Thoracic aorta (tissue), 2 donors: ENCODE measurements around the gene FDXR. TPM values are rescaled to one million over a fixed set of nuclear protein-coding genes. Genes with fewer than 3 reads are reported as not detected.

Experiments used
- ATAC-seq: fragments of 150-250 bp; one replicate; pipeline ENCODE4 v1.8.0; 2017; ENCODE audit warnings: low read depth; ENCODE audit not compliant: insufficient number of reproducible peaks, low FRiP score
- DNase-seq: peaks from one replicate; pipeline ENCODE4 v3.0.0-alpha.2; 2020; ENCODE audit warnings: low spot score
- H3K27ac ChIP-seq, 2 donors: fragments of 200-600 bp; sonication (generic); 1 replicate in 1 of 2; 2 replicates in 1 of 2; pipeline ENCODE4 v1.5.1; 2016; ENCODE audit warnings: mild to moderate bottlenecking in 2 of 2, moderate library complexity in 2 of 2
- H3K27me3 ChIP-seq: fragments of 200-600 bp; sonication (generic); replicated peaks from 2 replicates; pipeline ENCODE4 v1.6.0; 2016; ENCODE audit warnings: mild to moderate bottlenecking; ENCODE audit not compliant: insufficient read depth
- H3K36me3 ChIP-seq: fragments of 200-600 bp; sonication (generic); one replicate; pipeline ENCODE4 v1.5.1; 2016
- H3K4me1 ChIP-seq, 2 donors: fragments of 200-600 bp; sonication (generic); 1 replicate in 1 of 2; 2 replicates in 1 of 2; pipeline versions ENCODE4 v1.5.1 to v1.6.0; 2016; ENCODE audit warnings: low read depth in 2 of 2, mild to moderate bottlenecking in 1 of 2; ENCODE audit not compliant: control insufficient read depth in 1 of 2
- H3K4me3 ChIP-seq: fragments of 200-600 bp; sonication (generic); 2 replicates; pipeline ENCODE4 v1.5.1; 2016; ENCODE audit warnings: mild to moderate bottlenecking
- H3K9me3 ChIP-seq: fragments of 200-600 bp; sonication (generic); 2 replicates; pipeline ENCODE4 v1.5.1; 2016
- total RNA-seq, 2 donors: library from RNA; depleted of rRNA; stranded (reverse); fragments of >200 nt; gene quantifications; one replicate each; pipeline versions ENCODE4 v1.1.0 to v1.2.3, GENCODE V29; 2016
- TF ChIP-seq, protein P1 (sequence below): fragments of 200-600 bp; sonication (generic); IDR thresholded peaks from one replicate; pipeline ENCODE4 v1.5.1; 2019; ENCODE audit warnings: antibody characterized with exemption

Gene FDXR
- total RNA-seq, 2 donors from 2014 or later, result 4.4 to 9.7 TPM

DNA sequence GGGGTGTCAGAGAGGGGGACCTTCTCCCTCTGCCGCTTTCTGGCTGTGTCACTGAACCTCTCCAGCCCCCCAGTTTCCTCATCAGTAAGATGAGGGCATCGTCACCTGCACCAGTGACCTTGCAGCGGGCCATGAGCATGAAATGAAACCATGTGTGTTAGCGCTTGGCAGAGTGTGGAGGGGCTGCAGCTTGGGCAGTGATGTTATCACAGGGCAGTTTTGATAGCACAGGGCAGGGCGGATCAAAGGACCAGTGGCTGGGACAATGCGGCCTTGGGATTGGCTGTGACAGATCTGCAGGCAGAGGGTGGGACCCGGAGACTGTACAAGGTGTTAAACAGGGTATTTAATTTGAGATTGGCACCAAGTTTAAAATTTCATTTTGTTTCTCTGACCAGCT is 57.7 kb downstream of the FDXR start:
- Histone ChIP-seq H3K36me3 (peaks cover 6% of the 10 kb centered on the region), H3K9me3 (no peaks in the 10 kb centered on the region)
- TF ChIP-seq, protein P1, sequence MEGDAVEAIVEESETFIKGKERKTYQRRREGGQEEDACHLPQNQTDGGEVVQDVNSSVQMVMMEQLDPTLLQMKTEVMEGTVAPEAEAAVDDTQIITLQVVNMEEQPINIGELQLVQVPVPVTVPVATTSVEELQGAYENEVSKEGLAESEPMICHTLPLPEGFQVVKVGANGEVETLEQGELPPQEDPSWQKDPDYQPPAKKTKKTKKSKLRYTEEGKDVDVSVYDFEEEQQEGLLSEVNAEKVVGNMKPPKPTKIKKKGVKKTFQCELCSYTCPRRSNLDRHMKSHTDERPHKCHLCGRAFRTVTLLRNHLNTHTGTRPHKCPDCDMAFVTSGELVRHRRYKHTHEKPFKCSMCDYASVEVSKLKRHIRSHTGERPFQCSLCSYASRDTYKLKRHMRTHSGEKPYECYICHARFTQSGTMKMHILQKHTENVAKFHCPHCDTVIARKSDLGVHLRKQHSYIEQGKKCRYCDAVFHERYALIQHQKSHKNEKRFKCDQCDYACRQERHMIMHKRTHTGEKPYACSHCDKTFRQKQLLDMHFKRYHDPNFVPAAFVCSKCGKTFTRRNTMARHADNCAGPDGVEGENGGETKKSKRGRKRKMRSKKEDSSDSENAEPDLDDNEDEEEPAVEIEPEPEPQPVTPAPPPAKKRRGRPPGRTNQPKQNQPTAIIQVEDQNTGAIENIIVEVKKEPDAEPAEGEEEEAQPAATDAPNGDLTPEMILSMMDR, result no peak

GRCh38 chr17:74814453-74814852 is 58.3 kb downstream of the FDXR start:
- no peak for DNase-seq
- H3K9me3 ChIP-seq, result no peaks in the 10 kb centered on the region
- ATAC-seq, result no peak
- H3K4me3 ChIP-seq, result no peak overlapping the region
- TF ChIP-seq, protein P1, result no peak
- no peak overlapping the region for H3K27ac ChIP-seq
- peaks cover 0 to 13% of the 10 kb centered on the region in 2 donors for H3K4me1 ChIP-seq
- no peaks in the 10 kb centered on the region for H3K36me3 ChIP-seq
- no peaks in the 10 kb centered on the region for H3K27me3 ChIP-seq

More for the DNA sequence above, 57.7 kb downstream of the FDXR start:
- peaks cover 0 to 13% of the 10 kb centered on the region in 2 donors for H3K4me1 ChIP-seq
- no peak overlapping the region for H3K4me3 ChIP-seq
- no peaks in the 10 kb centered on the region for H3K27me3 ChIP-seq
- no peak overlapping the region for H3K27ac ChIP-seq
- DNase-seq (no peak), ATAC-seq (no peak)

Other genes with a start within 250 kb of the FDXR start
- gene CD300E, start 249.3 kb downstream of the FDXR start, total RNA-seq, result 10 to 100 TPM in 1 of 2 donors, under 1 TPM in 1; 0.14 to 10.4 TPM
- gene CD300LF, start 160.1 kb downstream of the FDXR start, total RNA-seq, result 1 to 10 TPM in 1 of 2 donors, not detected in 1; 2.3 TPM
- gene RAB37, start 135.7 kb downstream of the FDXR start, total RNA-seq, result 1 to 10 TPM; 2.2 to 3.2 TPM
- gene NHERF1, start 124.4 kb downstream of the FDXR start, total RNA-seq, result 10 to 100 TPM; 23.2 to 32.8 TPM
- 10 to 100 TPM; 37.1 to 39.4 TPM for gene NAT9, start 96.6 kb downstream of the FDXR start, total RNA-seq
- 1 to 10 TPM in 1 of 2 donors, under 1 TPM in 1; 0.42 to 1.4 TPM for gene GRIN2C, start 13.1 kb downstream of the FDXR start, total RNA-seq
- not detected for gene FADS6, start 20.6 kb upstream of the FDXR start, total RNA-seq
- not detected for gene USH1G, start 50.3 kb upstream of the FDXR start, total RNA-seq
- gene OTOP2, start 51.3 kb upstream of the FDXR start, total RNA-seq, result not detected
- gene OTOP3, start 62.9 kb upstream of the FDXR start, total RNA-seq, result not detected
- gene HID1, start 99.8 kb upstream of the FDXR start, total RNA-seq, result 10 to 100 TPM; 14.3 to 14.8 TPM
- gene CDR2L, start 114.6 kb upstream of the FDXR start, total RNA-seq, result 10 to 100 TPM; 26.4 to 29.8 TPM
- gene MRPL58, start 139.7 kb upstream of the FDXR start, total RNA-seq, result 10 to 100 TPM; 40.3 to 82.6 TPM
- gene ATP5PD, start 174.0 kb upstream of the FDXR start, total RNA-seq, result 100 to 1,000 TPM; 109 to 189 TPM
- gene KCTD2, start 174.2 kb upstream of the FDXR start, total RNA-seq, result 10 to 100 TPM; 18.7 to 22.7 TPM
- gene SLC16A5, start 215.0 kb upstream of the FDXR start, total RNA-seq, result 10 to 100 TPM in 1 of 2 donors, 1 to 10 TPM in 1; 9.2 to 10.0 TPM
- gene ARMC7, start 237.0 kb upstream of the FDXR start, total RNA-seq, result 1 to 10 TPM; 6.1 to 7.6 TPM